Posterior vena cava (tissue), 2 donors: Measurements from ENCODE around the gene TMEM108. TPM values are rescaled to one million over a fixed set of nuclear protein-coding genes. Genes with fewer than 3 reads are reported as not detected.

Source experiments
- DNase-seq: peaks from one replicate; pipeline ENCODE4 v3.0.0-alpha.2; 2020; ENCODE audit warnings: low spot score
- intact Hi-C, 2 donors: fragments of 100-400 bp; cut with DNase I; formaldehyde crosslinking; loops; one replicate each; pipeline versions ENCODE4 v1.14.1 to v1.14.2; 2022 to 2023
- total RNA-seq, 2 donors: library from RNA; stranded (reverse); fragmentation: NEBNext Ultra II Directional; extraction: Animal tissue kit (Norgen Biotek cat#: 25700); gene quantifications; one replicate each; pipeline ENCODE4 v1.2.1, GENCODE V29; 2021
- donor health status: DM: yes; HTN: yes; CAD: no.
- donor health status: DM: yes; HTN: yes; CAD: no.

The TMEM108 gene
- total RNA-seq, 2 donors from 2014 or later, result 2.1 to 2.8 TPM

GRCh38 chr3:133293397-133294110 lies 255.4 kb downstream of the TMEM108 start:
- intact Hi-C loops, result no loop called here
- DNase-seq, result no peak

- intact Hi-C loops, result no loop called here
- no peak for DNase-seq
Observed at GRCh38 chr3:133294253-133294652, 256.1 kb downstream of the TMEM108 start.

- intact Hi-C loops, result no loop called here
- DNase-seq, result no peak
Observed at GRCh38 chr3:133295199-133295901, 257.2 kb downstream of the TMEM108 start.

GRCh38 chr3:133295944-133296917 lies 258.0 kb downstream of the TMEM108 start:
- intact Hi-C loops, result no loop called here
- DNase-seq, result no peak

GRCh38 chr3:133296981-133297380 lies 258.8 kb downstream of the TMEM108 start:
- intact Hi-C loops, result no loop called here
- no peak for DNase-seq

GRCh38 chr3:133300102-133300501 lies 261.9 kb downstream of the TMEM108 start:
- DNase-seq, result no peak

GRCh38 chr3:133301194-133301593 lies 263.0 kb downstream of the TMEM108 start:
- DNase-seq, result no peak

More at GRCh38 chr3:133300102-133300501, 261.9 kb downstream of the TMEM108 start:
- intact Hi-C loops, result no loop called here

GRCh38 chr3:133301731-133302130 lies 263.5 kb downstream of the TMEM108 start:
- DNase-seq, result no peak
- intact Hi-C loops, result no loop called here

More at GRCh38 chr3:133301194-133301593, 263.0 kb downstream of the TMEM108 start:
- intact Hi-C loops, result no loop called here

GRCh38 chr3:133303430-133303829 lies 265.2 kb downstream of the TMEM108 start:
- no peak for DNase-seq
- intact Hi-C loops, result no loop called here

GRCh38 chr3:133317866-133318265 lies 279.7 kb downstream of the TMEM108 start:
- intact Hi-C loops, result no loop called here
- DNase-seq, result no peak

- intact Hi-C loops, result no loop called here
Observed at GRCh38 chr3:133328373-133328772, 290.2 kb downstream of the TMEM108 start.

GRCh38 chr3:133329626-133330025 lies 291.4 kb downstream of the TMEM108 start:
- DNase-seq, result no peak
- intact Hi-C loops, result no loop called here

More at GRCh38 chr3:133328373-133328772, 290.2 kb downstream of the TMEM108 start:
- DNase-seq, result no peak

- intact Hi-C loops, result no loop called here
- no peak for DNase-seq
Observed at GRCh38 chr3:133330065-133330464, 291.9 kb downstream of the TMEM108 start.

GRCh38 chr3:133330522-133330921 lies 292.3 kb downstream of the TMEM108 start:
- intact Hi-C loops, result no loop called here
- DNase-seq, result no peak

GRCh38 chr3:133354721-133355120 lies 316.5 kb downstream of the TMEM108 start:
- intact Hi-C loops, result no loop called here
- no peak for DNase-seq

- intact Hi-C loops, result no loop called here
- no peak for DNase-seq
Observed at GRCh38 chr3:133360476-133360875, 322.3 kb downstream of the TMEM108 start.

- intact Hi-C loops, result no loop called here
- no peak for DNase-seq
Observed at GRCh38 chr3:133361011-133361410, 322.8 kb downstream of the TMEM108 start.

- DNase-seq, result no peak
- intact Hi-C loops, result no loop called here
Observed at GRCh38 chr3:133361435-133361834, 323.2 kb downstream of the TMEM108 start.

- DNase-seq, result no peak
- intact Hi-C loops, result no loop called here
Observed at GRCh38 chr3:133362539-133362938, 324.3 kb downstream of the TMEM108 start.

- intact Hi-C loops, result no loop called here
- no peak for DNase-seq
Observed at GRCh38 chr3:133364704-133365103, 326.5 kb downstream of the TMEM108 start.
